ENCODE data around the gene NR3C2.

The NR3C2 gene

GRCh38 chr4:148434075-148434773 is 8.0 kb downstream of the NR3C2 start:
- peak; percentile 48 for DNase-seq

DNA sequence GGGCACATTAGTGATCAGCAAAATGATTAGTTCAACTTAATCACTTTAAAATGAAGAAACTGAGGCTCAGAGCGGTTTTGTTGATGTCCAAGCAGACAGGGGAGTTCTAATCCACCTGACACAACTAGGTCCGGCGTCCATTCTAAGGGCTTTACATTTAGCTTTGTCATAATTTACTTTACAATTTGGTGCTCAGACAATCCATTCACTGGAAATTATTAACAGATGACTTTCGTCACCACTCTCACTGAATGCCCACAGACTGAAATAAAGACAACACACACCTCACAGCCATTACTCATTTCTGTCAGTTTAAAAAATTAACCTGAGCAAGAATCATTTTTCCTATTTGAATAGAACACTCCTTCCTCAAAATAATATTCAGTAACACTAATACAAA is 10.8 kb downstream of the NR3C2 start:
- DNase-seq = no peak

GRCh38 chr4:148430854-148431253 is 11.4 kb downstream of the NR3C2 start:
- DNase-seq = no peak

- no peak for DNase-seq
These were observed 13.0 kb downstream of the NR3C2 start for GRCh38 chr4:148429206-148429605.

DNA sequence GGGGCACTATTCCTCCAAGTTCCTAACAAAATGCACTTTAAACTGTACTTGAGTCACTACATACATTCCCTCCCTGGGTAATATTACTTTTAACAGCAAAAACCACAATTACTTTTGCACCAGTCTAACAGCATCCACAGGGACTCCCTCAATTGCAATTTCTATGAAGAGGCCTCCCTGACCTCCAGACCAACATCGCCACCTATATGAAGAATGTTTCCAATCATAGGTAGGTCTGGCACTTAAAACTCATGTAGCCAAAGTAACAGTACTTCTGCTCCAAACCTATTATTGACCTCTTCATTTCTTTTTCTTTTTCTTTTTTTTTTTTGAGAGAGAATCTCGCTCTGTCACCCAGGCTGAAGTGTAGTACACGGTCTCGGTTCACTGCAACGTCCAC is 15.6 kb downstream of the NR3C2 start:
- DNase-seq = no peak

DNA sequence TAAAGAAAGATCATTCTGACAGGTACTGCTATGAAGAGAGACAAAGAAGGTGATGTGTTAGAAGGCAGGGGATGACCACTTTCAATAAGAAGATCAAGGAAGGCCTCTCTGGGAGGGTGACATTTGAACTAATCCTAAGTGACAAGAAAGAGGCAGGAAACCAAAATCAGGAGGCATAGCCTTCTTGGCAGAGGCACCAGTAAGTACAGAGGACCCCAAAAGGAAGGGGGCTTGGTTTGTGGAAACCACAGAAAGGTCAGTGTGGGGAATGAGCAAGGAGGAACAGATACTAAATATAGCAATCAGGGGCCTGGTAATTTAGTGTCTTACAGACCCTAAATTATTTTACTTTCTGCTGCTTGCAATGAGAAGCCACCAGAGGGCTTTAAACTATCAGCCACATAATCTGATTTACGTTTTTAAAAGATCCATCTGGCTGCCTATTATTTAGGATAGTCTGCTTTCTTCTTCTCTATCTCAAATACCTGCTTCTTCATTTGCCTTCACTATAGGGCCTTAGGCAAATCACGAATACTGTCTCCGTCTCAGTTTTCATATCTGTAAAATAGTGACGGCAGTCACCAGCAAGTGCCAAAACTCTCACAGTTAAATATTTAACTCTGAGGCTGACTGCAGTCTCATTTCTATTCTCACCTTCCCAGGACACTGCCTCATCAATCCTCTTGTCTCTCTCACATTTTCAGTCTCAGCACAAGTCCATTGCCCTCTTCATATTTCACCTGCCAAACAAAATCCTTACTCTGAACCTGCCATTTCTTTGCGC is 16.7 kb downstream of the NR3C2 start:
- DNase-seq = no peak

GRCh38 chr4:148420397-148420796 is 21.8 kb downstream of the NR3C2 start:
- DNase-seq = no peak

DNA sequence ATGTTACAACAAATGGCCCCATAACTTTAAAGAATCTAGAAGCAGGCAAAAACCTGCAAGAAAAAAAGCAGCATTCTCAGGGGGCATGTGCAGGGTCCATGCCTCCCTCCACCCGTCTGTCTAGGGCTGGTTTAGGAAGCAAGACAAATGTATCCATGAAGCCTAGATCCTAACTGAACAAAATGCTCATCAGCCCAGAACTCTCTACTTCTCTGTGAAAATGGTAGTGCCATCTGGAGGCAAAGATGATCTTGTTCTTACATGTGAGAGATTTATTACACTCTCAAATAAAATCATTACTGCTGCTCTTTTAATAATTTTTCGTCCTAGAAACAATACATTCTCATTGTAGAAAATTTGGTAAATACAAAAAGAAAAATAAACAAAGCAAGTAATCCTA is 26.7 kb downstream of the NR3C2 start:
- DNase-seq = no peak

DNA sequence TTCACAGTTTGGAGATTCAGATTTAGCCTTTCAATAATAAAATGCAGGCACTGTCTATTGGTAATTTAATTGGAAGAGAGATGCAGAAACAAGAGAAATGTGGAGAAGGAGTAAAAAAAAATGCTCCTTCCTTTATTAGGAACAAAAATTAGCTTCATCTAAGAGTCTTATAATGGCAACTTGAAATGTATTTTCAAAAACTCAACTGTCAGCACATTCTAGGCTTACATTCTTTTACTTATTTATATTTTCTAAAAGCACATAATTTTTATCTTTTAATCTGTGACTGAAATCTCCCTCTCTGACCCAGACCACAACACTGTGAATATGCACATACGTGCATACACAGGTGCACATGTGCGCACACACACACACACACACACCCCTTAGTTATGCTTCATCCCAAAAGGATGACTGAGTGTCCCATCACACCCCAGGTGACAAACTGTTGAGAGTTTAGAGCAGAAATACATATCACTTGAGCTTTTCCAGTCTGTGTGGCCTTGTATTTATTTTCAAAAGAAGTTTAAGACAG is 29.7 kb downstream of the NR3C2 start:
- DNase-seq = no peak

DNA sequence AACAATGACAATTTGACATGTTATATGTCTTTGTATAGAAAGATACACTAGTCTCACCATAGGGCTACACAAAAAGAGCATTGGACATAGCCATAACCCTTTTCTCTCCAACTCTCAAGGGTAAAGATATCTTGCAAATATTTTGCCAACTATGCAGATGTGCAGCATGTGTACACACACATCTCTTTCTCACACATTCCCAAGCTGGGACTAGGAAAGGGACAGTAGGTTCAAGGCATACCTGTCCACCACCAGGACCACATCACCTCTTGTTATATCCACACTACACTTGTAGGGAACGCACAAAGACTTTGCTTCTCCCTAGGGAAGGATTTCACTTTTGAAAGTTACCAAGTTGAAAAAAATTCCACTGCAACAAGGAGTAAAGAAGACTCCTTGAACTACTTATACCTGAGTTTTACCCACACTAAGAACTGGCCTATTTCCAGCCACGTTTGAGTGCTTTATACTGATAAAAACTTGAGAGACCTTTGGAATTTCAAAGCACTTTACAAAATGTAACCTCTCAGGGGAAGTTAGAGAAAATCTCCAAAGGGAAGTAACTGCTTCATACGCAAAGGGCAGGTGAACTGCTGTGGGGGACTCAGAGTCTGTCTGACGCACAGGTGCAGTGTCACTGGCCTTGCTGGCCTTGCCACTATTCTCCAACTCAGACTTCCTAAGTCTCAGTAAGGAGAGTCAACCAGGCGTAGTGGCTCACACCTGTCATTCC is 36.9 kb downstream of the NR3C2 start:
- no peak for DNase-seq

GRCh38 chr4:148398988-148399387 is 43.2 kb downstream of the NR3C2 start:
- no peak for DNase-seq

GRCh38 chr4:148397771-148398170 is 44.4 kb downstream of the NR3C2 start:
- DNase-seq = no peak

DNA sequence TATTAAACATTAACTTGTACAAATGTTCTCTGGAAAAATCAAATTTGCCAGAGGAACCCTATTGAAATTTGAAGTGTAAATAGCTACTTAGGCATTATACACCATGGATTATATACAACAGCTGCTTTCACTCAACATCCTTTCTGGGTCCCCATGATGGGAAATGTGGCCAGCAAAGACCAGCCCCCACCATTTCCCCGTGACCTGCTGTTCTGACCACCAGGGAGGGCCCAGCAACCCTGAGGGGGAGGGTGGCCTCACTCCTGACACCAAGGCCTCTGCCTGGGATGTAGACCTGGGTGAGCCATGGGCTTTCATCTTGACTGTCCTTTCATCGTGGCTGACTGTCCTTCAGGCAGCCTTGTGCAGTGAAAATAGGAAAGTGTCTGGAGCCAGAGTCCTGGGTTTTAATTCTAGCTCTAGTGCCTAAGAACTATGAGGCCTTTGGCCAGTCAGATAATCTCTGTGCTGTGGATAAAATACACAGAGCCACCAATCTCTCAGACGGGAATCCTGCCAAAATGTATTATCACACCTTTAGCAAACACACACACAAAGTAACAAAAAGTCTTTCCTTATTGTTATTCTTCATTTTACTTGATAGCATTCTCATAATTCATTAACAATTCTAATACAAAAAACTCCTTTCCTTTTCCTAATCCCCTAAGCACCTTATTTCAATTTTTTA is 45.1 kb downstream of the NR3C2 start:
- no peak for DNase-seq

DNA sequence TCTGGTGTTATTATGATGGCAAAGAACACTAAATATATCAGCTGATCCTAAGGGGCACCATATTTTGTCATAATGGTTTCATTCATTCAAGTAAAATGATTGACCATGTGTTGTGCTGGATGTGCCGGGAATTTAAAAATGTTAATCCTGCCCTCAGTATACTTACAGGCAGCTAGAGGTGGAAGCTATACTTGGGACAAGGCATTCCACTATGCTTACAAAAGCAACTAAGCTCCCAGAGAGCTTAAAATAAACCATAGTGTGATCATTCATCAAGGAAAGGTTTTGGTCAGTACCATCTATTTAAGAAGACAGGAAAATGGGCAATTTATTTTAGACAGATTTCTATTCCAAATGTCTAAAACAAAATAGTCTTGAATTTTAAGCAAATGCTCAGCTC is 46.4 kb downstream of the NR3C2 start:
- no peak for DNase-seq

DNA sequence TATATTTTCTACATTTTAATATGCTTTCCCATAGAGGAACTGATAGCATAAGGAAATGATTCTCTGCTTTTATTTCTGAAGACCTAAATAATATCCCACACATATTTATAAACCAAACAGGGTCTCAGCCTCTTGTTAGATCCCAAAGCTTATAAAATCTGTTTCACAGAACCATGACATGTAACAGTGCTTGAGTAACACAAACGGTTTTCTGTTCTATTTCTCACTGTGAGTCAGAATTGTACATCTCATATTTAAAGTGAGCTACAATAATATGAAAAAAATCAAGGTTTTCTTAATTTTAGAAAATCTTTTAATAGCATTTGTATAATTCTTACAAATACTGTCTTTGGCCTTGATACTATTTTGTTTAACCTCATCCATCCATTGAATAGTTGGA is 51.2 kb downstream of the NR3C2 start:
- DNase-seq = no peak

- DNase-seq = no peak
These were observed 51.9 kb downstream of the NR3C2 start for GRCh38 chr4:148390311-148390710.

DNA sequence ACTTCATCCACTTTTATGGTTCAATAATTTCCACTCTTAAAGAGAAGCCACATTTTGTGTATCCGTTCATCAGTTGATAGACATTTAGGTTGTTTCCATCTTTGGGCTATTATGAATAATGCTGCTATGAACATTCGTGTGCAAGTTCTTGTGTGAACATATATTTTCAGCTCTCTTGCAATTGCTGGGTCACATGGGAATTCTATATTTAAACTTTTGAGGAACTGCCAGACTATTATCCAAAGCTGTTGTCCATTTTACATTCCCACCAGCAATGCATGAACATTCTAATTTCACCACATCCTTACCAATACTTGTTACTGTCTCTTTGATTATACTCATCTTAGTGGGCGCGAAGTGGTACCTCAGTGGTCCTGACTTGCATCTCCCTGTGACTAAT is 61.9 kb downstream of the NR3C2 start:
- DNase-seq = no peak

DNA sequence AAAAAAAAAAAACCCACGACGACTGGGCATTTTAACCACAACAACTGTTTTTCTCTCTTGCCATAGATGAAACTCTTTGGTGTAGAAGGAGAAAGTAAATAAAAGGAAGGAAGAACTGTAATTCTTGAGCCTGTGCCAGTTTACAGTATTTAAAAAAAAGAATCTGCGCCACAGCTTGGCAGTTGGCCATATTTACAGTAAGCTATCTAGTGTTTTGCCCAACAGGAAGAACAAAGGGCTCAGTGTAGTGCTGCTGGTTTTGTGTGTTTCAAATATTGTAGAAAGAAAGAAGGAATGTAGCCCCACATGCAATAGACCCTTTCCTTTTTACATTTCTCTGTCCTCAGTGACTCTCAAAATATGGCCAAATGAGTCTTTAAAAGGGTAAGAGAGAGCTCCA is 66.1 kb downstream of the NR3C2 start:
- DNase-seq = no peak

- no peak for DNase-seq
These were observed 66.6 kb downstream of the NR3C2 start for GRCh38 chr4:148375584-148375983.

DNA sequence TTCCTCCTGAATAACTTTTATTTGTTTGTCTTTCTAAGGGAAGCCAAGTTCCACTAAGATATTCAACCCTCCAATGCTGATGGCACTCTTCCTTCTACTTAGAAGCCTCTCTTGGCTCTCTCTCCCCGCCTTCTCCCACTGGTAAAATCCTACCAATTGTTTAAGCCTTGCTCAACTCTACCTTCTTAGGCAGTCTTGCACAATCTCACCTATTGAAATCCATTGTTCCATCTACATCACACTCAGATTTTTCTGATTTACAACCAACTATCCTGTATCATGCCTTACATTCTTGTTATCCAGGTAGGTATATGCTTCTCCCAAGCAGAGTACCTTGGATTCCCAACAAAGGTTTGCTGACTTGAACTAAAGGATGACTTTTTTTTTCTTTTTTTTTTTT is 69.1 kb downstream of the NR3C2 start:
- DNase-seq = no peak

DNA sequence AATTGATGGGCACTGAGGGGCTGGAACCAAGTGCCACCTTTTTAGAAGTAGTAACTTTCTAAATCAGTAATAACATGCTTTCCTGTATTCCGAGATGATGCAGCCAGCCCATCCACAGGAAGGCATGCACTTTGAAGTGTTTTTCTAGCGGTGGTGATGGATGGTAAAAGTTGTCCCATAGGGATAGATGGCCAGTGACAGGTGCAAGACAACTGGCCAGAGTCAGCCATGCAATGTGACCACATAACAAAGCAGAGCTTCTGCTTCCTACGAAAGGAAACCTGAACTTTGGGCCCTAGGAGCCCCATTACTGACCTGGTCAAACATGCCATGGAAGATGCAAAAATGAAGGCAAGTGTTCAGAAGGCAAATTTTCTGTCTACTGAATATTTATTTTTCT is 72.3 kb downstream of the NR3C2 start:
- no peak for DNase-seq

- DNase-seq = no peak
These were observed 74.5 kb downstream of the NR3C2 start for GRCh38 chr4:148367756-148368155.

GRCh38 chr4:148366251-148366650 is 76.0 kb downstream of the NR3C2 start:
- DNase-seq = no peak

All from activated CD4-positive, alpha-beta T cell treated with anti-CD3 and anti-CD28 coated beads, Interleukin-2, amount 50 U/mL, for 16 hours (primary cell).